ENCODE results near the gene STIMATE. TPM values are rescaled to one million over a fixed set of nuclear protein-coding genes. Genes with fewer than 3 reads are reported as not detected.

The STIMATE gene
- total and polyA plus RNA-seq, 2 experiments from 2014 or later = 9.3 to 10.3 TPM

GRCh38 chr3:52931328-52931727 is 34.0 kb upstream of the STIMATE start:
- Histone ChIP-seq H3K4me2 (ENCODE audit: unreplicated experiment) (no peak overlapping the region), H3K79me2 (ENCODE audit: insufficient read depth) (no peaks in the 10 kb centered on the region), H2AFZ (no peak overlapping the region), H4K20me1 (ENCODE audit: insufficient read depth) (no peaks in the 10 kb centered on the region), H3K4me1 (ENCODE audit: insufficient read depth) (no peaks in the 10 kb centered on the region), H3K36me3 (ENCODE audit: low read depth) (no peaks in the 10 kb centered on the region), H3K9me2 (ENCODE audit: insufficient read depth) (no peaks in the 10 kb centered on the region), H3K27me3 (replicated peaks; ENCODE audit: insufficient read depth) (no peaks in the 10 kb centered on the region), H3K4me3 (no peak overlapping the region), H3K27ac (no peak overlapping the region), H3K9ac (no peak overlapping the region), H3F3A (ENCODE audit: insufficient read depth) (no peaks in the 10 kb centered on the region), H3K9me3 (ENCODE audit: low read depth) (no peaks in the 10 kb centered on the region)
- 78 to 80% methylated on average over 6 of the region's 6 CpGs for whole genome bisulfite sequencing, 2 experiments (ENCODE audit: low coverage in 1 of 2, low lambda C conversion rate in 2 of 2, missing lambda C conversion rate in 2 of 2)
- no peak for DNase-seq
- in situ Hi-C loops (cut with MboI) = no loop called here
- TF ChIP-seq EZH2phosphoT487 (IDR thresholded peaks at IDR 0.05; ENCODE audit: insufficient read depth, low read depth) (no peak), EZH2 (IDR thresholded peaks at IDR 0.05; ENCODE audit: insufficient read depth, poor library complexity, severe bottlenecking) (no peak)

GRCh38 chr3:52930748-52931147 is 33.4 kb upstream of the STIMATE start:
- Histone ChIP-seq H3K79me2 (ENCODE audit: insufficient read depth) (no peaks in the 10 kb centered on the region), H3K4me1 (ENCODE audit: insufficient read depth) (no peaks in the 10 kb centered on the region), H3K4me3 (no peak overlapping the region), H3K9ac (no peak overlapping the region), H3K36me3 (ENCODE audit: low read depth) (no peaks in the 10 kb centered on the region), H3K9me3 (ENCODE audit: low read depth) (no peaks in the 10 kb centered on the region), H3K9me2 (ENCODE audit: insufficient read depth) (no peaks in the 10 kb centered on the region), H2AFZ (no peak overlapping the region), H3K27ac (no peak overlapping the region), H3K27me3 (replicated peaks; ENCODE audit: insufficient read depth) (no peaks in the 10 kb centered on the region), H4K20me1 (ENCODE audit: insufficient read depth) (no peaks in the 10 kb centered on the region), H3K4me2 (ENCODE audit: unreplicated experiment) (no peak overlapping the region), H3F3A (ENCODE audit: insufficient read depth) (no peaks in the 10 kb centered on the region)
- WGBS, 2 experiments (ENCODE audit: low coverage in 1 of 2, low lambda C conversion rate in 2 of 2, missing lambda C conversion rate in 2 of 2) = 92 to 98% methylated on average over 3 of the region's 3 CpGs
- TF ChIP-seq EZH2 (IDR thresholded peaks at IDR 0.05; ENCODE audit: insufficient read depth, poor library complexity, severe bottlenecking) = no peak
- no peak for TF ChIP-seq EZH2phosphoT487 (IDR thresholded peaks at IDR 0.05; ENCODE audit: insufficient read depth, low read depth)
- in situ Hi-C loops (cut with MboI) = no loop called here
- no peak for DNase-seq

GRCh38 chr3:52926554-52926953 is 29.2 kb upstream of the STIMATE start:
- H4K20me1 ChIP-seq (ENCODE audit: insufficient read depth) = no peaks in the 10 kb centered on the region
- TF ChIP-seq EZH2phosphoT487 (IDR thresholded peaks at IDR 0.05; ENCODE audit: insufficient read depth, low read depth) (no peak), EZH2 (IDR thresholded peaks at IDR 0.05; ENCODE audit: insufficient read depth, poor library complexity, severe bottlenecking) (no peak)
- no peak overlapping the region for H3K9ac ChIP-seq
- in situ Hi-C loops (cut with MboI) = no loop called here
- 93 to 94% methylated on average over 2 of the region's 2 CpGs for WGBS, 2 experiments (ENCODE audit: low coverage in 1 of 2, low lambda C conversion rate in 2 of 2, missing lambda C conversion rate in 2 of 2)
- no peak overlapping the region for H2AFZ ChIP-seq
- no peaks in the 10 kb centered on the region for H3K4me1 ChIP-seq (ENCODE audit: insufficient read depth)
- no peak overlapping the region for H3K4me2 ChIP-seq (ENCODE audit: unreplicated experiment)
- no peaks in the 10 kb centered on the region for H3K9me3 ChIP-seq (ENCODE audit: low read depth)
- H3K4me3 ChIP-seq = no peak overlapping the region
- H3K27ac ChIP-seq = no peak overlapping the region
- no peaks in the 10 kb centered on the region for H3K79me2 ChIP-seq (ENCODE audit: insufficient read depth)
- no peaks in the 10 kb centered on the region for H3K9me2 ChIP-seq (ENCODE audit: insufficient read depth)
- no peaks in the 10 kb centered on the region for H3K36me3 ChIP-seq (ENCODE audit: low read depth)
- no peak for DNase-seq
- no peaks in the 10 kb centered on the region for H3K27me3 ChIP-seq (replicated peaks; ENCODE audit: insufficient read depth)
- H3F3A ChIP-seq (ENCODE audit: insufficient read depth) = no peaks in the 10 kb centered on the region

GRCh38 chr3:52925405-52926313 is 28.3 kb upstream of the STIMATE start:
- in situ Hi-C loops (cut with MboI) = no loop called here
- Histone ChIP-seq H3K9ac (no peak overlapping the region), H3F3A (ENCODE audit: insufficient read depth) (no peaks in the 10 kb centered on the region), H3K27me3 (replicated peaks; ENCODE audit: insufficient read depth) (no peaks in the 10 kb centered on the region), H3K4me3 (no peak overlapping the region), H3K79me2 (ENCODE audit: insufficient read depth) (no peaks in the 10 kb centered on the region), H3K9me3 (ENCODE audit: low read depth) (no peaks in the 10 kb centered on the region), H2AFZ (no peak overlapping the region), H3K36me3 (ENCODE audit: low read depth) (no peaks in the 10 kb centered on the region), H3K4me2 (ENCODE audit: unreplicated experiment) (no peak overlapping the region), H3K4me1 (ENCODE audit: insufficient read depth) (no peaks in the 10 kb centered on the region), H3K27ac (no peak overlapping the region), H3K9me2 (ENCODE audit: insufficient read depth) (no peaks in the 10 kb centered on the region), H4K20me1 (ENCODE audit: insufficient read depth) (no peaks in the 10 kb centered on the region)
- TF ChIP-seq EZH2phosphoT487 (IDR thresholded peaks at IDR 0.05; ENCODE audit: insufficient read depth, low read depth) = no peak
- no peak for TF ChIP-seq EZH2 (IDR thresholded peaks at IDR 0.05; ENCODE audit: insufficient read depth, poor library complexity, severe bottlenecking)
- WGBS, 2 experiments (ENCODE audit: low coverage in 1 of 2, low lambda C conversion rate in 2 of 2, missing lambda C conversion rate in 2 of 2) = 60 to 62% methylated on average over 6 of the region's 6 CpGs
- DNase-seq = no peak
